Tibial nerve (tissue), 4 donors: ENCODE measurements around the gene GOLGA8A. TPM values are rescaled to one million over a fixed set of nuclear protein-coding genes. Genes with fewer than 3 reads are reported as not detected.

Source experiments
- DNase-seq, 2 donors: peaks; one replicate each; pipeline ENCODE4 v3.0.0-alpha.2; 2019; ENCODE audit warnings: low spot score in 2 of 2
- H3K27ac ChIP-seq, 4 donors: fragments of 200-600 bp; sonication (generic) in 3 of 4; one replicate each; pipeline ENCODE4 v1.5.1; 2017 to 2019; ENCODE audit warnings: mild to moderate bottlenecking in 1 of 4
- H3K27me3 ChIP-seq, 2 donors: fragments of 200-600 bp; sonication (generic) in 1 of 2; one replicate each; pipeline versions ENCODE4 v1.5.1 to v1.6.0; 2017 to 2019
- H3K36me3 ChIP-seq, 3 donors: fragments of 200-600 bp; sonication (generic); one replicate each; pipeline ENCODE4 v1.5.1; 2018 to 2019
- H3K4me1 ChIP-seq, 4 donors: fragments of 200-600 bp; sonication (generic) in 3 of 4; one replicate each; pipeline ENCODE4 v1.5.1; 2017 to 2019
- H3K4me3 ChIP-seq, 4 donors: fragments of 200-600 bp; sonication (generic) in 3 of 4; one replicate each; pipeline ENCODE4 v1.5.1; 2017 to 2019; ENCODE audit warnings: mild to moderate bottlenecking in 1 of 4, moderate library complexity in 1 of 4
- H3K9me3 ChIP-seq, 4 donors: fragments of 200-600 bp; sonication (generic) in 3 of 4; one replicate each; pipeline ENCODE4 v1.5.1; 2017 to 2019
- CTCF ChIP-seq, 5 experiments: fragments of 200-600 bp in 3 of 5; fragments of 450-650 bp in 2 of 5; sonication (generic) in 3 of 5; IDR thresholded peaks; one replicate each; pipeline ENCODE4 v1.5.1; 2016 to 2019; ENCODE audit warnings: antibody characterized with exemption in 5 of 5, mild to moderate bottlenecking in 3 of 5, moderate library complexity in 2 of 5
- EP300 ChIP-seq, 2 donors: sonication (generic); formaldehyde crosslinking; IDR thresholded peaks; one replicate each; pipeline ENCODE4 v1.6.1; 2017; ENCODE audit warnings: antibody characterized with exemption in 2 of 2, mild to moderate bottlenecking in 1 of 2
- POLR2A ChIP-seq, 2 donors: fragments of 450-650 bp; IDR thresholded peaks; one replicate each; pipeline ENCODE4 v1.6.1; 2017; ENCODE audit warnings: antibody characterized with exemption in 2 of 2, mild to moderate bottlenecking in 2 of 2, moderate library complexity in 2 of 2
- WGBS, 2 donors: methylation state at CpG; one replicate each; pipeline ENCODE4 v1.1.5; 2018; 5-methylcytosine and 5-hydroxymethylcytosine counted together
- total RNA-seq, 4 donors: library from RNA; depleted of rRNA; stranded (reverse); fragments of >200 nt; gene quantifications; one replicate each; pipeline ENCODE4 v1.1.0, GENCODE V29; 2016

Gene GOLGA8A
- total RNA-seq, 4 donors from 2014 or later = 32.0 to 78.9 (median 73.1) TPM

- TF ChIP-seq POLR2A (IDR thresholded peaks at IDR 0.05) (no peak), CTCF (IDR thresholded peaks at IDR 0.05) (no peak)
- WGBS, 2 donors = 76 to 83% methylated on average over 3 of the region's 3 CpGs
- Histone ChIP-seq H3K4me1 (no peaks in the 10 kb centered on the region), H3K27me3 (no peaks in the 10 kb centered on the region), H3K4me3 (no peak overlapping the region), H3K9me3 (no peaks in the 10 kb centered on the region), H3K27ac (no peak overlapping the region), H3K36me3 (no peaks in the 10 kb centered on the region)
- DNase-seq = no peak
Observed at GRCh38 chr15:34470091-34470490, 32.5 kb upstream of the GOLGA8A start.

GRCh38 chr15:34461730-34462129 is 24.1 kb upstream of the GOLGA8A start:
- TF ChIP-seq POLR2A (IDR thresholded peaks at IDR 0.05) = no peak
- TF ChIP-seq EP300 (IDR thresholded peaks at IDR 0.05) = no peak
- no peak for TF ChIP-seq CTCF (IDR thresholded peaks at IDR 0.05)
- no peak for DNase-seq
- Histone ChIP-seq H3K4me3 (no peak overlapping the region), H3K27me3 (no peaks in the 10 kb centered on the region), H3K4me1 (no peaks in the 10 kb centered on the region), H3K27ac (no peak overlapping the region), H3K36me3 (no peaks in the 10 kb centered on the region), H3K9me3 (no peaks in the 10 kb centered on the region)
- WGBS, 2 donors = 76 to 83% methylated on average over 1 of the region's 1 CpG

- H3K4me3 ChIP-seq = no peak overlapping the region
- no peak for DNase-seq
- 81 to 93% methylated on average over 1 of the region's 1 CpG for WGBS, 2 donors
- no peaks in the 10 kb centered on the region for H3K36me3 ChIP-seq
- no peaks in the 10 kb centered on the region for H3K9me3 ChIP-seq
- H3K27ac ChIP-seq = no peak overlapping the region
- TF ChIP-seq EP300 (IDR thresholded peaks at IDR 0.05) = no peak
- no peak for TF ChIP-seq CTCF (IDR thresholded peaks at IDR 0.05)
- no peak for TF ChIP-seq POLR2A (IDR thresholded peaks at IDR 0.05)
- no peaks in the 10 kb centered on the region for H3K4me1 ChIP-seq
- no peaks in the 10 kb centered on the region for H3K27me3 ChIP-seq
Observed at GRCh38 chr15:34460451-34460850, 22.8 kb upstream of the GOLGA8A start.

- H3K4me1 ChIP-seq = no peaks in the 10 kb centered on the region
- no peak for TF ChIP-seq CTCF (IDR thresholded peaks at IDR 0.05)
- no peak for TF ChIP-seq EP300 (IDR thresholded peaks at IDR 0.05)
- TF ChIP-seq POLR2A (IDR thresholded peaks at IDR 0.05) = no peak
- no peak overlapping the region for H3K4me3 ChIP-seq
- H3K36me3 ChIP-seq = no peaks in the 10 kb centered on the region
- no peak for DNase-seq
- WGBS, 2 donors = 59 to 78% methylated on average over 9 of the region's 9 CpGs
- no peaks in the 10 kb centered on the region for H3K9me3 ChIP-seq
- no peak overlapping the region for H3K27ac ChIP-seq
- no peaks in the 10 kb centered on the region for H3K27me3 ChIP-seq
Observed at GRCh38 chr15:34456658-34457057, 19.1 kb upstream of the GOLGA8A start.

GRCh38 chr15:34442891-34443290 is 5.3 kb upstream of the GOLGA8A start:
- WGBS, 2 donors = 84 to 86% methylated on average over 7 of the region's 7 CpGs
- no peak for DNase-seq
- Histone ChIP-seq H3K4me1 (peaks cover 0 to 1% (median 0%) of the 10 kb centered on the region in 4 donors), H3K4me3 (no peak overlapping the region), H3K27me3 (no peaks in the 10 kb centered on the region), H3K27ac (no peak overlapping the region), H3K36me3 (no peaks in the 10 kb centered on the region), H3K9me3 (no peaks in the 10 kb centered on the region)
- TF ChIP-seq CTCF (IDR thresholded peaks at IDR 0.05) (no peak), POLR2A (IDR thresholded peaks at IDR 0.05) (no peak), EP300 (IDR thresholded peaks at IDR 0.05) (no peak)
